ENCODE results near the gene MAGED4. TPM values are rescaled to one million over a fixed set of nuclear protein-coding genes. Genes with fewer than 3 reads are reported as not detected.
"Not testable (repeated sequence)": the region's sequence is repeated elsewhere in the genome, so short reads cannot be mapped to it uniquely, and the experiment has no call there.

MAGED4 gene
- total and polyA plus RNA-seq, 4 experiments from 2014 or later: 2.1 to 17.1 (median 8.1) TPM; not detected in 1

- DNase-seq; H3K9me3 ChIP-seq (ENCODE audit: control insufficient read depth in 1 of 2, low read length in 2 of 2); POLR2A ChIA-PET (ENCODE audit: partially characterized antibody); H3K4me1 Mint-ChIP-seq; H3K36me3 Mint-ChIP-seq; H3K27ac ChIP-seq (ENCODE audit: low read depth, low read length); H3K4me1 ChIP-seq (ENCODE audit: insufficient read depth, low read length); H3K36me3 ChIP-seq (ENCODE audit: insufficient read depth, low read length); H3K4me3 Mint-ChIP-seq; H3K27ac Mint-ChIP-seq; H3K4me3 ChIP-seq (ENCODE audit: low read length in 2 of 2); H3K27me3 ChIP-seq (ENCODE audit: insufficient read depth, low read length); CTCF ChIA-PET (ENCODE audit: partially characterized antibody); intact Hi-C loops (cut with micrococcal nuclease); H3K9me3 Mint-ChIP-seq: not testable (repeated sequence)
- peaks cover 9 to 13% of the 10 kb centered on the region in 2 donors for H3K27me3 Mint-ChIP-seq
Measured at GRCh38 chrX:52171055-52171454, 13.6 kb upstream of the MAGED4 start.

GRCh38 chrX:52185078-52185453 is 378 bp downstream of the MAGED4 start:
- H3K27ac Mint-ChIP-seq; H3K4me1 Mint-ChIP-seq; H3K27ac ChIP-seq (ENCODE audit: low read depth, low read length); H3K4me3 Mint-ChIP-seq; H3K27me3 Mint-ChIP-seq; H3K27me3 ChIP-seq (ENCODE audit: insufficient read depth, low read length); H3K36me3 ChIP-seq (ENCODE audit: insufficient read depth, low read length); POLR2A ChIA-PET (ENCODE audit: partially characterized antibody); CTCF ChIA-PET (ENCODE audit: partially characterized antibody); H3K4me1 ChIP-seq (ENCODE audit: insufficient read depth, low read length); H3K9me3 Mint-ChIP-seq; H3K36me3 Mint-ChIP-seq; H3K4me3 ChIP-seq (ENCODE audit: low read length in 2 of 2); H3K9me3 ChIP-seq (ENCODE audit: control insufficient read depth in 1 of 2, low read length in 2 of 2); intact Hi-C loops (cut with micrococcal nuclease); DNase-seq: not testable (repeated sequence)

DNA sequence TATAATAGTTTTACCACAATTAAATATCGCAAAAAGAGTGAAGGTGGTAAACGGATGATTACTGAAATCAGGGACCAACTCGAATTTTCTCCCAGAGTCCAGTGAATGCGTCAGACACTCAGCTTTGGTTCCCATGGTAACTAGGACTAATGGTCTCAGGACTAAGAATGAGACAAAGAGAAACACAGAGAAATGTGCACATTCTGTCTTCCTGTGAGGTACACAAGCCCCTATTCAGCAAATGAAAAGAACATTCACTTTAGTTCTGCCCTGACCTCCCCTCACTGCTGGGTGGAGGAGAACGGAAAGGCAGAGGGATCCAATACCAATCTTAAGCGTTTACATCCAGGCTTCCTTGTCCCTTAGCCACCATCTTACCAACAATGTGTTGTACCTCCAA is 26.7 kb downstream of the MAGED4 start:
- H3K4me1 ChIP-seq (ENCODE audit: insufficient read depth, low read length); H3K9me3 Mint-ChIP-seq; H3K4me1 Mint-ChIP-seq; H3K27me3 ChIP-seq (ENCODE audit: insufficient read depth, low read length); H3K4me3 ChIP-seq (ENCODE audit: low read length in 2 of 2); H3K9me3 ChIP-seq (ENCODE audit: control insufficient read depth in 1 of 2, low read length in 2 of 2); CTCF ChIA-PET (ENCODE audit: partially characterized antibody); H3K27ac ChIP-seq (ENCODE audit: low read depth, low read length); POLR2A ChIA-PET (ENCODE audit: partially characterized antibody); H3K36me3 Mint-ChIP-seq; DNase-seq; H3K27ac Mint-ChIP-seq; intact Hi-C loops (cut with micrococcal nuclease); H3K4me3 Mint-ChIP-seq; H3K27me3 Mint-ChIP-seq; H3K36me3 ChIP-seq (ENCODE audit: insufficient read depth, low read length): not testable (repeated sequence)

- H3K4me1 Mint-ChIP-seq: no peaks in the 10 kb centered on the region
- no peak overlapping the region for H3K27ac Mint-ChIP-seq
- no peaks in the 10 kb centered on the region for H3K27me3 ChIP-seq (ENCODE audit: insufficient read depth, low read length)
- H3K27me3 Mint-ChIP-seq: peaks cover 6 to 9% of the 10 kb centered on the region in 2 donors
- H3K4me3 Mint-ChIP-seq: no peak overlapping the region
- DNase-seq: no peak
- CTCF ChIA-PET (ENCODE audit: partially characterized antibody): no interaction called here
- no peaks in the 10 kb centered on the region for H3K36me3 Mint-ChIP-seq
- intact Hi-C loops (cut with micrococcal nuclease): no loop called here
- no peaks in the 10 kb centered on the region for H3K4me1 ChIP-seq (ENCODE audit: insufficient read depth, low read length)
- no peak overlapping the region for H3K27ac ChIP-seq (ENCODE audit: low read depth, low read length)
- no peaks in the 10 kb centered on the region for H3K36me3 ChIP-seq (ENCODE audit: insufficient read depth, low read length)
- no peaks in the 10 kb centered on the region for H3K9me3 ChIP-seq (ENCODE audit: control insufficient read depth in 1 of 2, low read length in 2 of 2)
- H3K4me3 ChIP-seq (ENCODE audit: low read length in 2 of 2): no peak overlapping the region
- H3K9me3 Mint-ChIP-seq: no peaks in the 10 kb centered on the region
- POLR2A ChIA-PET (ENCODE audit: partially characterized antibody): no interaction called here
Measured at GRCh38 chrX:52213276-52213675, 28.6 kb downstream of the MAGED4 start.

DNA sequence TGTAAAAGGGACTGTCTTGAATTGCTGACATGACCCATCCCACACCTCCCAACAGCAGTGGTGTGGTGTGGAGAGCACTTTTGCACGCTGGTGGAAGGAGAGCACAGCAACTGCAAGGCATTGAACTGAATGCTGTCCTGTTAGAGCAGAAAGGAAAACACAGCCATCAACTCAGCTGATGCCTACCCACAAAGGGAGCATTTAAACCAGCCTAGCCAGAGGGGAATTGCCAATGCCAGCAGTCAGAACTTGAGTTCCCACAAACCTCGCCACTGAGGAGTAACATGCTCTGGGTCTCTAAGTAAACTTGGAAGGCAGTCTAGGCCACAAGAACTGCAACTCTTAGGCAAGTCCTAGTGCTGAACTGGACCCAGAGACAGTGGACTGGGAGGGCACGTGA is 31.9 kb downstream of the MAGED4 start:
- no peaks in the 10 kb centered on the region for H3K36me3 ChIP-seq (ENCODE audit: insufficient read depth, low read length)
- ChIA-PET CTCF (ENCODE audit: partially characterized antibody) (no interaction called here), POLR2A (ENCODE audit: partially characterized antibody) (no interaction called here)
- H3K27me3 ChIP-seq (ENCODE audit: insufficient read depth, low read length): no peaks in the 10 kb centered on the region
- Mint-ChIP-seq H3K27me3 (peaks cover 6 to 9% of the 10 kb centered on the region in 2 donors), H3K36me3 (no peaks in the 10 kb centered on the region), H3K4me1 (no peaks in the 10 kb centered on the region), H3K9me3 (peaks cover 0 to 10% (median 6%) of the 10 kb centered on the region in 8 donors), H3K4me3 (no peak overlapping the region), H3K27ac (no peak overlapping the region)
- H3K9me3 ChIP-seq (ENCODE audit: control insufficient read depth in 1 of 2, low read length in 2 of 2): no peaks in the 10 kb centered on the region
- intact Hi-C loops (cut with micrococcal nuclease): no loop called here
- H3K4me3 ChIP-seq (ENCODE audit: low read length in 2 of 2): no peak overlapping the region
- no peak for DNase-seq
- no peak overlapping the region for H3K27ac ChIP-seq (ENCODE audit: low read depth, low read length)
- no peaks in the 10 kb centered on the region for H3K4me1 ChIP-seq (ENCODE audit: insufficient read depth, low read length)

GRCh38 chrX:52217494-52218160 is 32.9 kb downstream of the MAGED4 start:
- Mint-ChIP-seq H3K9me3 (peaks cover 0 to 11% (median 6%) of the 10 kb centered on the region in 8 donors), H3K4me3 (no peak overlapping the region), H3K36me3 (no peaks in the 10 kb centered on the region), H3K27ac (no peak overlapping the region), H3K27me3 (peaks cover 6 to 9% of the 10 kb centered on the region in 2 donors), H3K4me1 (no peaks in the 10 kb centered on the region)
- peak in 1 of 5 donors; percentile 16 for DNase-seq
- CTCF ChIA-PET (ENCODE audit: partially characterized antibody): no interaction called here
- H3K27me3 ChIP-seq (ENCODE audit: insufficient read depth, low read length): no peaks in the 10 kb centered on the region
- no peak overlapping the region for H3K27ac ChIP-seq (ENCODE audit: low read depth, low read length)
- intact Hi-C loops (cut with micrococcal nuclease): no loop called here
- H3K9me3 ChIP-seq (ENCODE audit: control insufficient read depth in 1 of 2, low read length in 2 of 2): no peaks in the 10 kb centered on the region
- no peak overlapping the region for H3K4me3 ChIP-seq (ENCODE audit: low read length in 2 of 2)
- no peaks in the 10 kb centered on the region for H3K4me1 ChIP-seq (ENCODE audit: insufficient read depth, low read length)
- no peaks in the 10 kb centered on the region for H3K36me3 ChIP-seq (ENCODE audit: insufficient read depth, low read length)
- POLR2A ChIA-PET (ENCODE audit: partially characterized antibody): no interaction called here

- H3K4me1 Mint-ChIP-seq: no peaks in the 10 kb centered on the region
- H3K9me3 Mint-ChIP-seq: peaks cover 0 to 11% (median 6%) of the 10 kb centered on the region in 8 donors
- Histone ChIP-seq H3K36me3 (ENCODE audit: insufficient read depth, low read length) (no peaks in the 10 kb centered on the region), H3K4me3 (ENCODE audit: low read length in 2 of 2) (no peak overlapping the region), H3K27me3 (ENCODE audit: insufficient read depth, low read length) (no peaks in the 10 kb centered on the region), H3K4me1 (ENCODE audit: insufficient read depth, low read length) (no peaks in the 10 kb centered on the region), H3K27ac (ENCODE audit: low read depth, low read length) (no peak overlapping the region), H3K9me3 (ENCODE audit: control insufficient read depth in 1 of 2, low read length in 2 of 2) (no peaks in the 10 kb centered on the region)
- no peaks in the 10 kb centered on the region for H3K36me3 Mint-ChIP-seq
- H3K27ac Mint-ChIP-seq: no peak overlapping the region
- CTCF ChIA-PET (ENCODE audit: partially characterized antibody): no interaction called here
- intact Hi-C loops (cut with micrococcal nuclease): no loop called here
- H3K4me3 Mint-ChIP-seq: no peak overlapping the region
- no peak for DNase-seq
- POLR2A ChIA-PET (ENCODE audit: partially characterized antibody): no interaction called here
- peaks cover 2 to 5% of the 10 kb centered on the region in 2 donors for H3K27me3 Mint-ChIP-seq
Measured at GRCh38 chrX:52220936-52221335, 36.2 kb downstream of the MAGED4 start.

Measured in CD4-positive, alpha-beta memory T cell (primary cell).